Mesenchymal stem cell (in vitro differentiated cells and primary cell): Measurements from ENCODE around the gene NDRG2.

ENCODE experiments used
- DNase-seq: peaks from one replicate; pipeline ENCODE4 v3.0.0-alpha.2; 2013
- H2AFZ ChIP-seq: one replicate; pipeline ENCODE4 v1.6.1; 2013; ENCODE audit warnings: low read depth, mild to moderate bottlenecking, control low read depth, inconsistent platforms, low read length, moderate library complexity
- H2AK5ac ChIP-seq: 2 replicates; pipeline ENCODE4 v1.6.1; 2013; ENCODE audit warnings: low read length, moderate library complexity, mild to moderate bottlenecking, inconsistent platforms; ENCODE audit not compliant: severe bottlenecking
- H2BK120ac ChIP-seq: one replicate; pipeline ENCODE4 v1.6.1; 2013; ENCODE audit warnings: low read depth, mild to moderate bottlenecking, inconsistent platforms, low read length, moderate library complexity
- H2BK12ac ChIP-seq, 2 experiments: one replicate each; pipeline ENCODE4 v1.6.1; 2013; ENCODE audit warnings: inconsistent platforms in 2 of 2, low read length in 2 of 2, mild to moderate bottlenecking in 2 of 2, moderate library complexity in 2 of 2, control low read depth in 1 of 2
- H2BK15ac ChIP-seq: one replicate; pipeline ENCODE4 v1.6.1; 2013; ENCODE audit warnings: mild to moderate bottlenecking, low read depth, inconsistent platforms; ENCODE audit not compliant: poor library complexity, severe bottlenecking
- H2BK5ac ChIP-seq: 2 replicates; pipeline ENCODE4 v1.6.1; 2013; ENCODE audit warnings: low read depth, mild to moderate bottlenecking, low read length, control low read depth, inconsistent platforms; ENCODE audit not compliant: poor library complexity, severe bottlenecking
- H3K14ac ChIP-seq, 2 experiments: one replicate each; pipeline ENCODE4 v1.6.1; 2013; ENCODE audit warnings: inconsistent platforms in 2 of 2, low read length in 2 of 2, control low read depth in 1 of 2, mild to moderate bottlenecking in 1 of 2, moderate library complexity in 1 of 2
- H3K18ac ChIP-seq, 2 experiments: one replicate each; pipeline ENCODE4 v1.6.1; 2013; ENCODE audit warnings: inconsistent platforms in 2 of 2, low read length in 2 of 2, control low read depth in 1 of 2, low read depth in 1 of 2, mild to moderate bottlenecking in 1 of 2
- H3K23ac ChIP-seq, 2 experiments: one replicate each; pipeline ENCODE4 v1.6.1; 2013; ENCODE audit warnings: inconsistent platforms in 2 of 2, low read length in 2 of 2, mild to moderate bottlenecking in 2 of 2, moderate library complexity in 2 of 2, control low read depth in 1 of 2
- H3K27ac ChIP-seq: 2 replicates; pipeline ENCODE4 v1.5.1; 2013; ENCODE audit warnings: mild to moderate bottlenecking, moderate library complexity, low read length, control low read depth, inconsistent platforms; ENCODE audit not compliant: poor library complexity, severe bottlenecking
- H3K27me3 ChIP-seq, 2 experiments: 2 replicates each; pipeline versions ENCODE4 v1.6.1 to v1.7.0; 2013; ENCODE audit warnings: low read length in 2 of 2, mild to moderate bottlenecking in 2 of 2, moderate library complexity in 2 of 2, control low read depth in 1 of 2, inconsistent platforms in 1 of 2; ENCODE audit not compliant: control insufficient read depth in 1 of 2, insufficient read depth in 1 of 2
- H3K36me3 ChIP-seq, 2 experiments: 2 replicates each; pipeline versions ENCODE4 v1.6.1 to v1.7.0; 2013; ENCODE audit warnings: low read length in 2 of 2, control low read depth in 1 of 2, inconsistent platforms in 1 of 2, low read depth in 1 of 2, mild to moderate bottlenecking in 1 of 2; ENCODE audit not compliant: insufficient read depth in 2 of 2, control insufficient read depth in 1 of 2
- H3K4ac ChIP-seq, 2 experiments: one replicate each; pipeline ENCODE4 v1.6.1; 2013; ENCODE audit warnings: inconsistent platforms in 2 of 2, low read length in 2 of 2, mild to moderate bottlenecking in 2 of 2, moderate library complexity in 2 of 2, control low read depth in 1 of 2, low read depth in 1 of 2
- H3K4me1 ChIP-seq: 2 replicates; pipeline ENCODE4 v1.6.1; 2013; ENCODE audit warnings: low read depth, low read length, control low read depth; ENCODE audit not compliant: control insufficient read depth, insufficient read depth
- H3K4me2 ChIP-seq: 2 replicates; pipeline ENCODE4 v1.6.1; 2013; ENCODE audit warnings: low read length, mild to moderate bottlenecking, inconsistent platforms; ENCODE audit not compliant: poor library complexity, severe bottlenecking
- H3K4me3 ChIP-seq, 2 experiments: 2 replicates each; pipeline versions ENCODE4 v1.5.1 to v1.7.0; 2013; ENCODE audit warnings: low read length in 2 of 2, mild to moderate bottlenecking in 2 of 2, control low read depth in 1 of 2, low read depth in 1 of 2; ENCODE audit not compliant: insufficient read depth in 1 of 2
- H3K79me1 ChIP-seq: replicated peaks from 2 replicates; pipeline ENCODE4 v1.6.1; 2013; ENCODE audit warnings: mild to moderate bottlenecking, control low read depth, low read length, inconsistent platforms; ENCODE audit not compliant: poor library complexity, severe bottlenecking
- H3K9ac ChIP-seq: 2 replicates; pipeline ENCODE4 v1.7.0; 2013; ENCODE audit warnings: mild to moderate bottlenecking, low read length, moderate library complexity
- H3K9me3 ChIP-seq: 2 replicates; pipeline ENCODE4 v1.7.0; 2013; ENCODE audit warnings: mild to moderate bottlenecking, low read length; ENCODE audit not compliant: control insufficient read depth
- H4K8ac ChIP-seq: one replicate; pipeline ENCODE4 v1.6.1; 2013; ENCODE audit warnings: inconsistent platforms, mild to moderate bottlenecking, low read length, moderate library complexity
- H4K91ac ChIP-seq: one replicate; pipeline ENCODE4 v1.6.1; 2013; ENCODE audit warnings: mild to moderate bottlenecking, low read length, inconsistent platforms
- WGBS: methylation state at CpG from one replicate; pipeline ENCODE4 v1.1.7; 2013; ENCODE audit warnings: mixed read lengths; 5-methylcytosine and 5-hydroxymethylcytosine counted together

Gene NDRG2

GRCh38 chr14:21034707-21035106 is 9.8 kb upstream of the NDRG2 start, which contains the start of gene RNASE13:
RNASE13 (minus strand) TSS chr14:21034807; CDS start chr14:21034288, 519 bp downstream.
- Histone ChIP-seq H3K4me1 (peaks cover 2% of the 10 kb centered on the region), H3K18ac (no peak within 1 kb of the TSS), H4K8ac (no peak within 1 kb of the TSS), H3K9ac (no peak within 1 kb of the TSS), H3K79me1 (no peaks in the 10 kb centered on the region), H2BK120ac (no peak within 1 kb of the TSS), H4K91ac (no peak within 1 kb of the TSS), H2BK15ac (no peak within 1 kb of the TSS), H2BK5ac (no peak within 1 kb of the TSS), H2BK12ac (no peak within 1 kb of the TSS), H3K4me3 (no peak within 1 kb of the TSS), H2AK5ac (no peak within 1 kb of the TSS), H3K27me3 (peaks cover 32 to 60% of the 10 kb centered on the region in 2 experiments), H3K4ac (no peak within 1 kb of the TSS), H3K27ac (no peak within 1 kb of the TSS), H3K4me2 (no peak within 1 kb of the TSS), H3K36me3 (no peaks in the 10 kb centered on the region), H3K23ac (no peak within 1 kb of the TSS), H2AFZ (no peak within 1 kb of the TSS), H3K9me3 (no peaks in the 10 kb centered on the region), H3K14ac (no peak within 1 kb of the TSS)
- WGBS, result 65% methylated on average over 4 of the region's 5 CpGs
- DNase-seq, result no peak

GRCh38 chr14:21033133-21033698 is 8.4 kb upstream of the NDRG2 start:
- Histone ChIP-seq H3K27me3 (peaks cover 36 to 62% of the 10 kb centered on the region in 2 experiments), H4K91ac (no peak overlapping the region), H3K79me1 (no peaks in the 10 kb centered on the region), H3K4me1 (no peaks in the 10 kb centered on the region), H3K9ac (no peak overlapping the region), H2BK15ac (no peak overlapping the region), H3K36me3 (no peaks in the 10 kb centered on the region), H4K8ac (no peak overlapping the region), H2BK12ac (no peak overlapping the region), H2AFZ (no peak overlapping the region), H2AK5ac (no peak overlapping the region), H2BK5ac (no peak overlapping the region), H3K4me3 (no peak overlapping the region), H3K4ac (no peak overlapping the region), H3K4me2 (no peak overlapping the region), H3K14ac (no peak overlapping the region), H3K27ac (no peak overlapping the region), H3K18ac (no peak overlapping the region), H3K9me3 (no peaks in the 10 kb centered on the region), H3K23ac (no peak overlapping the region), H2BK120ac (no peak overlapping the region)
- WGBS, result 91% methylated on average over 4 of the region's 4 CpGs
- no peak for DNase-seq

- no peak overlapping the region for H2BK15ac ChIP-seq
- no peak overlapping the region for H3K9ac ChIP-seq
- 56% methylated on average over 5 of the region's 5 CpGs for WGBS
Observed at GRCh38 chr14:21032326-21033132, 7.7 kb upstream of the NDRG2 start.

GRCh38 chr14:21030531-21030930 is 5.7 kb upstream of the NDRG2 start:
- Histone ChIP-seq H3K36me3 (no peaks in the 10 kb centered on the region), H2AFZ (no peak overlapping the region), H2BK15ac (no peak overlapping the region), H3K18ac (no peak overlapping the region), H3K23ac (no peak overlapping the region), H4K91ac (no peak overlapping the region), H3K4me1 (peaks cover 5% of the 10 kb centered on the region), H3K14ac (no peak overlapping the region), H2BK120ac (no peak overlapping the region), H3K79me1 (no peaks in the 10 kb centered on the region), H4K8ac (no peak overlapping the region), H2AK5ac (no peak overlapping the region), H3K4me3 (no peak overlapping the region), H3K9me3 (no peaks in the 10 kb centered on the region), H3K4ac (no peak overlapping the region), H2BK5ac (no peak overlapping the region), H3K27ac (no peak overlapping the region), H2BK12ac (no peak overlapping the region), H3K9ac (no peak overlapping the region), H3K27me3 (peaks cover 45 to 62% of the 10 kb centered on the region in 2 experiments), H3K4me2 (no peak overlapping the region)
- WGBS, result 85% methylated on average over 12 of the region's 12 CpGs
- no peak for DNase-seq

More at GRCh38 chr14:21032326-21033132, 7.7 kb upstream of the NDRG2 start:
- H4K91ac ChIP-seq, result no peak overlapping the region
- H3K18ac ChIP-seq, result no peak overlapping the region
- peaks cover 36 to 62% of the 10 kb centered on the region in 2 experiments for H3K27me3 ChIP-seq
- DNase-seq, result no peak
- H3K79me1 ChIP-seq, result no peaks in the 10 kb centered on the region
- H3K27ac ChIP-seq, result no peak overlapping the region
- no peak overlapping the region for H2BK5ac ChIP-seq
- no peaks in the 10 kb centered on the region for H3K9me3 ChIP-seq
- no peak overlapping the region for H3K4ac ChIP-seq
- H2AK5ac ChIP-seq, result no peak overlapping the region
- no peak overlapping the region for H3K14ac ChIP-seq
- no peak overlapping the region for H4K8ac ChIP-seq
- no peak overlapping the region for H3K4me3 ChIP-seq
- no peak overlapping the region for H3K23ac ChIP-seq
- H3K36me3 ChIP-seq, result no peaks in the 10 kb centered on the region
- no peak overlapping the region for H2BK12ac ChIP-seq
- no peaks in the 10 kb centered on the region for H3K4me1 ChIP-seq
- no peak overlapping the region for H3K4me2 ChIP-seq
- no peak overlapping the region for H2BK120ac ChIP-seq
- no peak overlapping the region for H2AFZ ChIP-seq
